HL-60 (cell line): ENCODE results near the gene COL1A2.

Experiments
- POLR2AphosphoS5 ChIP-seq: IDR thresholded peaks from 2 replicates; pipeline ENCODE4 v1.6.1; 2012; ENCODE audit warnings: low read depth
- SPI1 ChIP-seq: IDR thresholded peaks from 2 replicates; pipeline ENCODE4 v1.6.1; 2012; ENCODE audit warnings: low read depth, mild to moderate bottlenecking, borderline replicate concordance
- TF ChIP-seq, protein P1 (sequence below): IDR thresholded peaks from one replicate; pipeline ENCODE4 v1.5.1; 2011; ENCODE audit warnings: low read length, control low read depth, inconsistent platforms; ENCODE audit not compliant: insufficient read depth

DNA sequence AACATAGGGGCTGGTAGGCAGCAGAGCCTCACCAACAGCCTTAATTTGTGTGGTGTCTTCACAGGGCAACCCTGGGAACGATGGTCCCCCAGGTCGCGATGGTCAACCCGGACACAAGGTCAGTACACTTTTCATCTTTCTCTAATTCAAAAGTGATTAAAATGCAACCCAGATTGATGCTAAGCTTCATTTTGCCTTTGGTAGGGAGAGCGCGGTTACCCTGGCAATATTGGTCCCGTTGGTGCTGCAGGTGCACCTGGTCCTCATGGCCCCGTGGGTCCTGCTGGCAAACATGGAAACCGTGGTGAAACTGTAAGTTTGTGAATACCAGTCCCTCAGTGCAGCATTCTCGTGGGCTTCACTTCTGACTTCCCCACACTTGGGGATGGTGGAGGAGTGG lies 30.9 kb downstream of the COL1A2 start:
- TF ChIP-seq, protein P1, sequence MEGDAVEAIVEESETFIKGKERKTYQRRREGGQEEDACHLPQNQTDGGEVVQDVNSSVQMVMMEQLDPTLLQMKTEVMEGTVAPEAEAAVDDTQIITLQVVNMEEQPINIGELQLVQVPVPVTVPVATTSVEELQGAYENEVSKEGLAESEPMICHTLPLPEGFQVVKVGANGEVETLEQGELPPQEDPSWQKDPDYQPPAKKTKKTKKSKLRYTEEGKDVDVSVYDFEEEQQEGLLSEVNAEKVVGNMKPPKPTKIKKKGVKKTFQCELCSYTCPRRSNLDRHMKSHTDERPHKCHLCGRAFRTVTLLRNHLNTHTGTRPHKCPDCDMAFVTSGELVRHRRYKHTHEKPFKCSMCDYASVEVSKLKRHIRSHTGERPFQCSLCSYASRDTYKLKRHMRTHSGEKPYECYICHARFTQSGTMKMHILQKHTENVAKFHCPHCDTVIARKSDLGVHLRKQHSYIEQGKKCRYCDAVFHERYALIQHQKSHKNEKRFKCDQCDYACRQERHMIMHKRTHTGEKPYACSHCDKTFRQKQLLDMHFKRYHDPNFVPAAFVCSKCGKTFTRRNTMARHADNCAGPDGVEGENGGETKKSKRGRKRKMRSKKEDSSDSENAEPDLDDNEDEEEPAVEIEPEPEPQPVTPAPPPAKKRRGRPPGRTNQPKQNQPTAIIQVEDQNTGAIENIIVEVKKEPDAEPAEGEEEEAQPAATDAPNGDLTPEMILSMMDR = no peak
- TF ChIP-seq POLR2AphosphoS5 (no peak), SPI1 (no peak)
